Liver (tissue), 9 donors: ENCODE data around the gene PIGT. TPM values are rescaled to one million over a fixed set of nuclear protein-coding genes. Genes with fewer than 3 reads are reported as not detected.
A peak's percentile ranks its signal among the peaks of the same experiment; 100 is the strongest.

Source experiments
- DNase-seq: peaks from one replicate; pipeline ENCODE4 v3.0.0-alpha.2; 2017; ENCODE audit warnings: low spot score
- H3K27ac ChIP-seq, 2 donors: one replicate each; pipeline ENCODE4 v1.7.0; 2013; ENCODE audit warnings: inconsistent platforms in 2 of 2, low read length in 2 of 2, control low read depth in 1 of 2, low read depth in 1 of 2, mild to moderate bottlenecking in 1 of 2
- H3K27me3 ChIP-seq, 4 donors: one replicate each; pipeline versions ENCODE4 v1.6.1 to v1.7.0; 2013; ENCODE audit warnings: low read length in 3 of 4, inconsistent platforms in 1 of 4, mild to moderate bottlenecking in 1 of 4, moderate library complexity in 1 of 4; ENCODE audit not compliant: control insufficient read depth in 4 of 4, insufficient read depth in 4 of 4
- H3K36me3 ChIP-seq, 4 donors: one replicate each; pipeline versions ENCODE4 v1.6.1 to v1.7.0; 2013; ENCODE audit warnings: low read length in 3 of 4, mild to moderate bottlenecking in 3 of 4, low read depth in 1 of 4, moderate library complexity in 1 of 4; ENCODE audit not compliant: control insufficient read depth in 4 of 4, insufficient read depth in 3 of 4
- H3K4me1 ChIP-seq, 4 donors: one replicate each; pipeline versions ENCODE4 v1.6.1 to v1.7.0; 2013; ENCODE audit warnings: low read length in 3 of 4, mild to moderate bottlenecking in 3 of 4, moderate library complexity in 1 of 4; ENCODE audit not compliant: control insufficient read depth in 4 of 4, insufficient read depth in 4 of 4
- H3K4me3 ChIP-seq, 3 donors: one replicate each; pipeline versions ENCODE4 v1.6.1 to v1.7.0; 2013; ENCODE audit warnings: low read length in 3 of 3, control low read depth in 1 of 3, low read depth in 1 of 3, mild to moderate bottlenecking in 1 of 3
- H3K9ac ChIP-seq, 2 donors: one replicate each; pipeline ENCODE4 v1.7.0; 2013; ENCODE audit warnings: low read length in 2 of 2, mild to moderate bottlenecking in 2 of 2, moderate library complexity in 2 of 2, control low read depth in 1 of 2, low read depth in 1 of 2
- H3K9me3 ChIP-seq, 4 donors: one replicate each; pipeline versions ENCODE4 v1.6.1 to v1.7.0; 2013; ENCODE audit warnings: low read length in 3 of 4; ENCODE audit not compliant: control insufficient read depth in 4 of 4
- CTCF ChIP-seq: fragments of 150-350 bp; IDR thresholded peaks from 2 replicates; pipeline ENCODE4 v1.5.1; 2017; ENCODE audit warnings: improper control_type of control experiment, low read depth, low read length; ENCODE audit not compliant: missing input control
- EGR1 ChIP-seq, 2 donors: IDR thresholded peaks; 2 replicates each; pipeline ENCODE4 v1.6.1; 2016 to 2018; ENCODE audit warnings: antibody characterized with exemption in 2 of 2, low read depth in 2 of 2
- FOXA1 ChIP-seq: IDR thresholded peaks from 2 replicates; pipeline ENCODE4 v1.6.1; 2016; ENCODE audit warnings: antibody characterized with exemption
- FOXA2 ChIP-seq: IDR thresholded peaks from 2 replicates; pipeline ENCODE4 v1.6.1; 2016; ENCODE audit warnings: antibody characterized with exemption
- GABPA ChIP-seq, 2 donors: IDR thresholded peaks in 1 of 2; conservative IDR thresholded peaks in 1 of 2; 2 replicates each; pipeline ENCODE4 v1.6.1; 2016; ENCODE audit warnings: antibody characterized with exemption in 2 of 2, mild to moderate bottlenecking in 1 of 2, moderate library complexity in 1 of 2
- HNF4A ChIP-seq, 2 donors: conservative IDR thresholded peaks; 2 replicates each; pipeline ENCODE4 v1.6.1; 2016; ENCODE audit warnings: antibody characterized with exemption in 2 of 2, mild to moderate bottlenecking in 2 of 2
- NR2F2 ChIP-seq: IDR thresholded peaks from 2 replicates; pipeline ENCODE4 v1.6.1; 2016; ENCODE audit warnings: antibody characterized with exemption
- RAD21 ChIP-seq, 2 donors: IDR thresholded peaks; 2 replicates each; pipeline ENCODE4 v1.6.1; 2016; ENCODE audit warnings: antibody characterized with exemption in 2 of 2, mild to moderate bottlenecking in 2 of 2
- SP1 ChIP-seq: IDR thresholded peaks from 2 replicates; pipeline ENCODE4 v1.6.1; 2018; ENCODE audit warnings: antibody characterized with exemption, mild to moderate bottlenecking
- TAF1 ChIP-seq: conservative IDR thresholded peaks from 2 replicates; pipeline ENCODE4 v1.6.1; 2016; ENCODE audit warnings: antibody characterized with exemption, mild to moderate bottlenecking
- ZBTB33 ChIP-seq: IDR thresholded peaks from 2 replicates; pipeline ENCODE4 v1.6.1; 2016; ENCODE audit warnings: antibody characterized with exemption
- WGBS: extraction: QIAGEN DNeasy Blood & Tissue Kit; methylation state at CpG from one replicate; pipeline ENCODE4 v1.1.7; 2013; 5-methylcytosine and 5-hydroxymethylcytosine counted together
- polyA plus RNA-seq, 2 donors: library from polyadenylated mRNA; stranded (reverse) in 1 of 2; unstranded in 1 of 2; fragments of 200-250 nt in 1 of 2; fragments of >200 nt in 1 of 2; fragmentation: Nextera tagmentation in 1 of 2; extraction: Ambion mirVana in 1 of 2; gene quantifications; one replicate each; pipeline versions ENCODE4 v1.2.1 to v1.2.3, GENCODE V29; 2013 to 2015
- total RNA-seq, 2 donors: library from RNA; depleted of rRNA; stranded (reverse); fragments of >200 nt; gene quantifications; one replicate each; pipeline ENCODE4 v1.2.3, GENCODE V29; 2014
- TF ChIP-seq, protein P1 (sequence below): IDR thresholded peaks from 2 replicates; pipeline ENCODE4 v1.6.1; 2016; ENCODE audit warnings: antibody characterized with exemption
- TF ChIP-seq, protein P2 (sequence below): IDR thresholded peaks from 2 replicates; pipeline ENCODE4 v1.6.1; 2016; ENCODE audit warnings: antibody characterized with exemption
- TF ChIP-seq, protein P3 (sequence below): IDR thresholded peaks from 2 replicates; pipeline ENCODE4 v1.6.1; 2016; ENCODE audit warnings: antibody characterized with exemption, mild to moderate bottlenecking
- donor health status: healthy.
- donor health status: healthy.
- donor health status: healthy.
- donor health status: healthy.
- donor health status: healthy.

PIGT gene
- total and polyA plus RNA-seq, 4 donors, result 14.4 to 64.5 (median 34.1) TPM

- H3K4me1 ChIP-seq, result peaks cover 0 to 22% (median 12%) of the 10 kb centered on the region in 4 donors
- H3K9me3 ChIP-seq, result no peaks in the 10 kb centered on the region
- no peak for DNase-seq
- TF ChIP-seq GABPA (IDR thresholded peaks at IDR 0.05 in 1 of 2, conservative IDR thresholded peaks at IDR 0.05 in 1 of 2), result no peak
- TF ChIP-seq TAF1, result no peak
- TF ChIP-seq NR2F2, result no peak
- TF ChIP-seq FOXA1, result no peak
- TF ChIP-seq FOXA2, result no peak
- no peak for TF ChIP-seq ZBTB33
- TF ChIP-seq HNF4A (conservative IDR thresholded peaks at IDR 0.05), result no peak
- TF ChIP-seq, protein P1, sequence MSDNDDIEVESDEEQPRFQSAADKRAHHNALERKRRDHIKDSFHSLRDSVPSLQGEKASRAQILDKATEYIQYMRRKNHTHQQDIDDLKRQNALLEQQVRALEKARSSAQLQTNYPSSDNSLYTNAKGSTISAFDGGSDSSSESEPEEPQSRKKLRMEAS, result no peak
- TF ChIP-seq, protein P2, sequence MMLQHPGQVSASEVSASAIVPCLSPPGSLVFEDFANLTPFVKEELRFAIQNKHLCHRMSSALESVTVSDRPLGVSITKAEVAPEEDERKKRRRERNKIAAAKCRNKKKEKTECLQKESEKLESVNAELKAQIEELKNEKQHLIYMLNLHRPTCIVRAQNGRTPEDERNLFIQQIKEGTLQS, result no peak
- TF ChIP-seq SP1, result no peak
- no peak for TF ChIP-seq EGR1 (IDR thresholded peaks at IDR 0.05; ENCODE audit: low read depth in 2 of 2)
- TF ChIP-seq, protein P3, sequence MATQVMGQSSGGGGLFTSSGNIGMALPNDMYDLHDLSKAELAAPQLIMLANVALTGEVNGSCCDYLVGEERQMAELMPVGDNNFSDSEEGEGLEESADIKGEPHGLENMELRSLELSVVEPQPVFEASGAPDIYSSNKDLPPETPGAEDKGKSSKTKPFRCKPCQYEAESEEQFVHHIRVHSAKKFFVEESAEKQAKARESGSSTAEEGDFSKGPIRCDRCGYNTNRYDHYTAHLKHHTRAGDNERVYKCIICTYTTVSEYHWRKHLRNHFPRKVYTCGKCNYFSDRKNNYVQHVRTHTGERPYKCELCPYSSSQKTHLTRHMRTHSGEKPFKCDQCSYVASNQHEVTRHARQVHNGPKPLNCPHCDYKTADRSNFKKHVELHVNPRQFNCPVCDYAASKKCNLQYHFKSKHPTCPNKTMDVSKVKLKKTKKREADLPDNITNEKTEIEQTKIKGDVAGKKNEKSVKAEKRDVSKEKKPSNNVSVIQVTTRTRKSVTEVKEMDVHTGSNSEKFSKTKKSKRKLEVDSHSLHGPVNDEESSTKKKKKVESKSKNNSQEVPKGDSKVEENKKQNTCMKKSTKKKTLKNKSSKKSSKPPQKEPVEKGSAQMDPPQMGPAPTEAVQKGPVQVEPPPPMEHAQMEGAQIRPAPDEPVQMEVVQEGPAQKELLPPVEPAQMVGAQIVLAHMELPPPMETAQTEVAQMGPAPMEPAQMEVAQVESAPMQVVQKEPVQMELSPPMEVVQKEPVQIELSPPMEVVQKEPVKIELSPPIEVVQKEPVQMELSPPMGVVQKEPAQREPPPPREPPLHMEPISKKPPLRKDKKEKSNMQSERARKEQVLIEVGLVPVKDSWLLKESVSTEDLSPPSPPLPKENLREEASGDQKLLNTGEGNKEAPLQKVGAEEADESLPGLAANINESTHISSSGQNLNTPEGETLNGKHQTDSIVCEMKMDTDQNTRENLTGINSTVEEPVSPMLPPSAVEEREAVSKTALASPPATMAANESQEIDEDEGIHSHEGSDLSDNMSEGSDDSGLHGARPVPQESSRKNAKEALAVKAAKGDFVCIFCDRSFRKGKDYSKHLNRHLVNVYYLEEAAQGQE, result no peak
- TF ChIP-seq RAD21 (IDR thresholded peaks at IDR 0.05), result no peak
- H3K27me3 ChIP-seq, result no peaks in the 10 kb centered on the region
- no peak overlapping the region for H3K4me3 ChIP-seq
- H3K36me3 ChIP-seq, result peaks cover 0 to 24% (median 22%) of the 10 kb centered on the region in 4 donors
- H3K27ac ChIP-seq, result no peak overlapping the region
- H3K9ac ChIP-seq, result no peak overlapping the region
Observed at GRCh38 chr20:45367126-45367525, 48.8 kb upstream of the PIGT start.

GRCh38 chr20:45368221-45368980 lies 47.5 kb upstream of the PIGT start:
- Histone ChIP-seq H3K27ac (peak overlapping the region in 1 of 2 donors; percentile 5), H3K9me3 (no peaks in the 10 kb centered on the region), H3K36me3 (peaks cover 0 to 24% (median 22%) of the 10 kb centered on the region in 4 donors), H3K27me3 (no peaks in the 10 kb centered on the region), H3K9ac (no peak overlapping the region), H3K4me3 (no peak overlapping the region), H3K4me1 (peaks cover 4 to 27% (median 14%) of the 10 kb centered on the region in 4 donors)
- DNase-seq, result no peak
- 67% methylated on average over 6 of the region's 6 CpGs for WGBS
- TF ChIP-seq, protein P1, result no peak
- TF ChIP-seq FOXA1, result no peak
- TF ChIP-seq GABPA (IDR thresholded peaks at IDR 0.05 in 1 of 2, conservative IDR thresholded peaks at IDR 0.05 in 1 of 2), result no peak
- no peak for TF ChIP-seq RAD21 (IDR thresholded peaks at IDR 0.05)
- no peak for TF ChIP-seq ZBTB33
- TF ChIP-seq, protein P2, result no peak
- TF ChIP-seq NR2F2, result no peak
- TF ChIP-seq, protein P3, result no peak
- no peak for TF ChIP-seq HNF4A (conservative IDR thresholded peaks at IDR 0.05)
- no peak for TF ChIP-seq FOXA2
- TF ChIP-seq CTCF, result no peak
- no peak for TF ChIP-seq EGR1 (IDR thresholded peaks at IDR 0.05; ENCODE audit: low read depth in 2 of 2)
